Psoas muscle (tissue), 8 donors: Measurements from ENCODE around the gene GAPVD1. TPM values are rescaled to one million over a fixed set of nuclear protein-coding genes. Genes with fewer than 3 reads are reported as not detected.

ENCODE experiments used
- ATAC-seq, 4 donors: fragments of 200-7000 bp; cut with Tn5 transposase; one replicate each; pipeline ENCODE4 v1.9.1; 2020; ENCODE audit warnings: moderate library complexity in 3 of 4, mild to moderate bottlenecking in 2 of 4
- DNase-seq, 2 donors: peaks; one replicate each; pipeline ENCODE4 v3.0.0-alpha.2; 2020
- H3K27ac ChIP-seq: fragments of 200-600 bp; one replicate; pipeline ENCODE4 v1.8.0; 2022
- H3K27me3 ChIP-seq, 3 donors: fragments of 200-600 bp in 1 of 3; one replicate each; pipeline versions ENCODE4 v1.6.1 to v1.8.0; 2013 to 2022; ENCODE audit warnings: low read length in 2 of 3, mild to moderate bottlenecking in 2 of 3, moderate library complexity in 1 of 3; ENCODE audit not compliant: insufficient read depth in 3 of 3
- H3K36me3 ChIP-seq, 2 donors: fragments of 200-600 bp in 1 of 2; one replicate each; pipeline versions ENCODE4 v1.6.1 to v1.8.0; 2013 to 2022; ENCODE audit warnings: low read depth in 1 of 2, mild to moderate bottlenecking in 1 of 2, moderate library complexity in 1 of 2; ENCODE audit not compliant: insufficient read depth in 1 of 2
- H3K4me1 ChIP-seq: fragments of 200-600 bp; one replicate; pipeline ENCODE4 v1.8.0; 2022
- H3K4me3 ChIP-seq: fragments of 200-600 bp; one replicate; pipeline ENCODE4 v1.8.0; 2022; ENCODE audit warnings: mild to moderate bottlenecking
- H3K9me3 ChIP-seq: fragments of 200-600 bp; one replicate; pipeline ENCODE4 v1.8.0; 2022
- WGBS, 3 donors: extraction: QIAGEN DNeasy Blood & Tissue Kit; methylation state at CpG; one replicate each; pipeline versions ENCODE4 v1.1.6 to v1.1.7; 2013; 5-methylcytosine and 5-hydroxymethylcytosine counted together
- intact Hi-C, 2 donors: fragments of 100-400 bp; cut with DNase I; formaldehyde crosslinking; loops; one replicate each; pipeline versions ENCODE4 v1.11.0 to v1.14.2; 2022
- polyA plus RNA-seq, 3 donors: library from polyadenylated mRNA; stranded (reverse); fragments of 200-250 nt; gene quantifications; one replicate each; pipeline ENCODE4 v1.2.3, GENCODE V29; 2013
- total RNA-seq, 4 donors: library from RNA; stranded (reverse); fragmentation: NEBNext Ultra II Directional in 2 of 4; extraction: Animal tissue kit (Norgen Biotek cat#: 25700) in 2 of 4; gene quantifications; one replicate each; pipeline versions ENCODE4 v1.2.1 to v1.2.4, GENCODE V29; 2021 to 2023
- TF ChIP-seq, protein P1 (sequence below): fragments of 200-600 bp; IDR thresholded peaks from one replicate; pipeline ENCODE4 v1.8.0; 2022; ENCODE audit warnings: antibody characterized with exemption
- donor health status: healthy with polysubstance abuse.
- donor health status: DM: no; HTN: no; CAD: no; lungs with moderate emphysema.
- donor health status: Bipolar disorder and iron deficiency.
- donor health status: healthy.
- donor health status: DM: yes; HTN: yes; CAD: no.
- donor health status: DM: no; HTN: no; CAD: no.
- donor health status: DM: no; HTN: no; CAD: no.
- donor health status: DM: yes; HTN: yes; CAD: no.

The GAPVD1 gene
- total and polyA plus RNA-seq, 7 donors: 9.7 to 49.3 (median 33.0) TPM

GRCh38 chr9:125293134-125293533, 31.5 kb downstream of the GAPVD1 start:
- Histone ChIP-seq H3K9me3 (no peaks in the 10 kb centered on the region), H3K4me3 (no peak overlapping the region), H3K27me3 (no peaks in the 10 kb centered on the region), H3K4me1 (peaks cover 6% of the 10 kb centered on the region), H3K27ac (no peak overlapping the region), H3K36me3 (peaks cover 2 to 5% of the 10 kb centered on the region in 2 donors)
- ATAC-seq: peak; percentile 32 to 50 (median 44)
- DNase-seq: no peak
- intact Hi-C loops: loop anchor here (10.0 kb wide), 1 partner anchor 52 kb away; no protein-coding TSS in a partner anchor
- TF ChIP-seq, protein P1, sequence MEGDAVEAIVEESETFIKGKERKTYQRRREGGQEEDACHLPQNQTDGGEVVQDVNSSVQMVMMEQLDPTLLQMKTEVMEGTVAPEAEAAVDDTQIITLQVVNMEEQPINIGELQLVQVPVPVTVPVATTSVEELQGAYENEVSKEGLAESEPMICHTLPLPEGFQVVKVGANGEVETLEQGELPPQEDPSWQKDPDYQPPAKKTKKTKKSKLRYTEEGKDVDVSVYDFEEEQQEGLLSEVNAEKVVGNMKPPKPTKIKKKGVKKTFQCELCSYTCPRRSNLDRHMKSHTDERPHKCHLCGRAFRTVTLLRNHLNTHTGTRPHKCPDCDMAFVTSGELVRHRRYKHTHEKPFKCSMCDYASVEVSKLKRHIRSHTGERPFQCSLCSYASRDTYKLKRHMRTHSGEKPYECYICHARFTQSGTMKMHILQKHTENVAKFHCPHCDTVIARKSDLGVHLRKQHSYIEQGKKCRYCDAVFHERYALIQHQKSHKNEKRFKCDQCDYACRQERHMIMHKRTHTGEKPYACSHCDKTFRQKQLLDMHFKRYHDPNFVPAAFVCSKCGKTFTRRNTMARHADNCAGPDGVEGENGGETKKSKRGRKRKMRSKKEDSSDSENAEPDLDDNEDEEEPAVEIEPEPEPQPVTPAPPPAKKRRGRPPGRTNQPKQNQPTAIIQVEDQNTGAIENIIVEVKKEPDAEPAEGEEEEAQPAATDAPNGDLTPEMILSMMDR: no peak

GRCh38 chr9:125295657-125296056, 34.0 kb downstream of the GAPVD1 start:
- no peaks in the 10 kb centered on the region for H3K9me3 ChIP-seq
- no peak overlapping the region for H3K4me3 ChIP-seq
- ATAC-seq (no peak), DNase-seq (no peak)
- intact Hi-C loops: loop anchor here (10.0 kb wide), 1 partner anchor 49 kb away; no protein-coding TSS in a partner anchor
- H3K27me3 ChIP-seq: no peaks in the 10 kb centered on the region
- peaks cover 6% of the 10 kb centered on the region for H3K4me1 ChIP-seq
- WGBS, 3 donors: 95 to 97% (median 96%) methylated on average over 5 of the region's 5 CpGs
- TF ChIP-seq, protein P1: no peak
- H3K27ac ChIP-seq: no peak overlapping the region
- peaks cover 2 to 21% of the 10 kb centered on the region in 2 donors for H3K36me3 ChIP-seq

DNA sequence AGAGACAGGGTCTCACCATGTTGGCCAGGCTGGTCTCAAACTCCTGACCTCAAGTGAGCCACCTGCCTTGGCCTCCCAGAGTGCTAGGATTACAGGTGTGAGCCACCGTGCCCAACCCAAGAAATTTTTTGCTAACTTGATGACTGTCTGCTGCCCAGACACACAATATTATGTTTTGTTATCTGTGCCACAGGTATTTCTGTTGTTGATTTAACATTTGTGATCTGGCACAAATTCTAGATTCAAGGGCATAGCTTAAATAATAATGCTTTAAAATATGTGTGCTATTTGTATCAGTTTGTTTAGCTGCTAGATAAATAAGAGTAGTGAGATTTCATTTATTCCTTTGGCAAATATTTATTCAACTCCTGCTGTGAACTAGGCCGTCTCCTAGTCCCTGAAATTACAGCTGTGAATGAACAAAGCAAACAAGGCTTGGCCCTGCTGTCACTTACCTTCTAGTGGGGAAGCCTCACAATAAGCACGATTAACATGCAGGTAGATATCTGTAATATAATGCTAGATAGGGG, 35.3 kb downstream of the GAPVD1 start:
- no peak for DNase-seq
- WGBS, 3 donors: 76 to 79% (median 78%) methylated on average over 3 of the region's 3 CpGs
- no peaks in the 10 kb centered on the region for H3K27me3 ChIP-seq
- intact Hi-C loops: loop anchor here (10.0 kb wide), 1 partner anchor 48 kb away; no protein-coding TSS in a partner anchor
- no peak overlapping the region for H3K4me3 ChIP-seq
- ATAC-seq: no peak
- H3K27ac ChIP-seq: no peak overlapping the region
- TF ChIP-seq, protein P1: no peak
- H3K36me3 ChIP-seq: peaks cover 2 to 33% of the 10 kb centered on the region in 2 donors
- H3K9me3 ChIP-seq: no peaks in the 10 kb centered on the region
- H3K4me1 ChIP-seq: peaks cover 6% of the 10 kb centered on the region

DNA sequence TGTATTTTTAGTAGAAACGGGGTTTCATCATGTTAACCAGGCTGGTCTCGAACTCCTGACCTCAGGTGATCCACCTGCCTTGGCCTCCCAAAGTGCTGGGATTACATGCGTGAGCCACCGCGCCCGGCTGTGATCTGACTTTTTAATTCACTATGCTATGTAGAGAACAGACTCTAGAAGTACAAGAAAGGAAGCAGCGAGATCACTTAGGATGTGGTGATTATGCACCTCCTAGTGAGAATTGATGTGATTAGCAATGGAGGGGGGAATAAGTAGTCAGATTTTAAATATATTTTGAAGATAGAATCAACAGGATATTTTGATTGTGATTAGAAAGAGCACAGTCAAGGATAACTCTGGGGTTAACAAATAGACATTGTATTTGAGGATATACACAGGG, 36.3 kb downstream of the GAPVD1 start:
- no peak for ATAC-seq
- no peak overlapping the region for H3K27ac ChIP-seq
- H3K4me1 ChIP-seq: peaks cover 5% of the 10 kb centered on the region
- H3K36me3 ChIP-seq: peaks cover 9 to 43% of the 10 kb centered on the region in 2 donors
- no peaks in the 10 kb centered on the region for H3K9me3 ChIP-seq
- no peaks in the 10 kb centered on the region for H3K27me3 ChIP-seq
- TF ChIP-seq, protein P1: no peak
- intact Hi-C loops: loop anchor here (10.0 kb wide), 1 partner anchor 47 kb away; no protein-coding TSS in a partner anchor
- WGBS, 3 donors: 93 to 96% (median 95%) methylated on average over 7 of the region's 7 CpGs
- no peak overlapping the region for H3K4me3 ChIP-seq
- DNase-seq: no peak

GRCh38 chr9:125302241-125302640, 40.6 kb downstream of the GAPVD1 start:
- 95 to 97% (median 96%) methylated on average over 2 of the region's 2 CpGs for WGBS, 3 donors
- no peaks in the 10 kb centered on the region for H3K27me3 ChIP-seq
- DNase-seq (no peak), ATAC-seq (no peak)
- intact Hi-C loops: no loop called here
- no peaks in the 10 kb centered on the region for H3K4me1 ChIP-seq
- no peak overlapping the region for H3K27ac ChIP-seq
- no peak overlapping the region for H3K4me3 ChIP-seq
- no peaks in the 10 kb centered on the region for H3K9me3 ChIP-seq
- TF ChIP-seq, protein P1: no peak
- H3K36me3 ChIP-seq: peaks cover 13 to 81% of the 10 kb centered on the region in 2 donors
